ENCODE results near the gene NDUFS3. TPM values are rescaled to one million over a fixed set of nuclear protein-coding genes. Genes with fewer than 3 reads are reported as not detected.

The NDUFS3 gene
- total RNA-seq, 8 experiments from 2014 or later, result 92.5 to 149 (median 114) TPM

- 0 to 40% (median 4%) methylated on average over 2 to 28 of the region's 86 CpGs; no CpG with 5 or more reads in 5 of the 10 experiments for WGBS, 10 experiments
- ATAC-seq (replicated peaks in 6 of 8), result peak; percentile 96 to 99 (median 98)
- peak within 1 kb of the TSS; percentile 2 to 86 for H3K27ac ChIP-seq
- H3K4me3 ChIP-seq, result peak within 1 kb of the TSS; percentile 39 to 94 (median 62)
- peaks cover 5 to 14% of the 10 kb centered on the region in 2 donors for H3K4me1 ChIP-seq (replicated peaks in 1 of 2)
- in situ Hi-C loops (cut with MboI; ENCODE audit: low pct_unique_long_range_greater_than_20kb in 2 of 9, low sequenced_read_pairs in 9 of 9, unreplicated experiment in 9 of 9), result loop anchor here in 1 of 9 experiments (25.0 kb wide), 1 partner anchor 153 kb away; the partner anchor contains the start of gene SLC39A13
Observed at GRCh38 chr11:47565340-47566148, 13.3 kb upstream of the NDUFS3 start, which contains the start of gene PTPMT1. Gene PTPMT1, plus strand, starts transcription at chr11:47565599. Its CDS starts 24 bp downstream, at chr11:47565623.

GRCh38 chr11:47566149-47566698, 12.7 kb upstream of the NDUFS3 start:
- ATAC-seq (replicated peaks in 6 of 8), result peak in 3 of 8 experiments; percentile 5 to 10 (median 7)
- H3K27ac ChIP-seq, result no peak overlapping the region
- in situ Hi-C loops (cut with MboI; ENCODE audit: low pct_unique_long_range_greater_than_20kb in 2 of 9, low sequenced_read_pairs in 9 of 9, unreplicated experiment in 9 of 9), result loop anchor here in 1 of 9 experiments (25.0 kb wide), 1 partner anchor 154 kb away; the partner anchor contains the start of gene SLC39A13
- WGBS, 10 experiments, result 20 to 95% (median 79%) methylated on average over 1 to 10 of the region's 17 CpGs; no CpG with 5 or more reads in 1 of the 10 experiments
- peaks cover 5 to 14% of the 10 kb centered on the region in 2 donors for H3K4me1 ChIP-seq (replicated peaks in 1 of 2)
- H3K4me3 ChIP-seq, result peak overlapping the region; percentile 39 to 94 (median 62)

- in situ Hi-C loops (cut with MboI; ENCODE audit: low pct_unique_long_range_greater_than_20kb in 2 of 9, low sequenced_read_pairs in 9 of 9, unreplicated experiment in 9 of 9), result loop anchor here in 1 of 9 experiments (25.0 kb wide), 1 partner anchor 157 kb away; the partner anchor contains the start of gene SLC39A13
- 96 to 100% (median 100%) methylated on average over 2 to 5 of the region's 7 CpGs; no CpG with 5 or more reads in 5 of the 10 experiments for WGBS, 10 experiments
- Histone ChIP-seq H3K27ac (no peak overlapping the region), H3K4me3 (no peak overlapping the region), H3K4me1 (replicated peaks in 1 of 2) (peaks cover 5 to 14% of the 10 kb centered on the region in 2 donors)
- ATAC-seq (replicated peaks in 6 of 8), result no peak
Observed at GRCh38 chr11:47569646-47570045, 9.2 kb upstream of the NDUFS3 start.

- Histone ChIP-seq H3K4me1 (replicated peaks in 1 of 2) (peaks cover 0 to 8% of the 10 kb centered on the region in 2 donors), H3K27ac (no peak overlapping the region), H3K4me3 (no peak overlapping the region)
- no peak for ATAC-seq (replicated peaks in 6 of 8)
- WGBS, 10 experiments, result 57 to 100% (median 82%) methylated on average over 1 to 3 of the region's 3 CpGs; no CpG with 5 or more reads in 3 of the 10 experiments
- in situ Hi-C loops (cut with MboI; ENCODE audit: low pct_unique_long_range_greater_than_20kb in 2 of 9, low sequenced_read_pairs in 9 of 9, unreplicated experiment in 9 of 9), result loop anchor here in 1 of 9 experiments (25.0 kb wide), 1 partner anchor 159 kb away; the partner anchor contains the start of gene SLC39A13
Observed at GRCh38 chr11:47570651-47571356, 8.1 kb upstream of the NDUFS3 start.

GRCh38 chr11:47571357-47571729, 7.5 kb upstream of the NDUFS3 start:
- in situ Hi-C loops (cut with MboI; ENCODE audit: low pct_unique_long_range_greater_than_20kb in 2 of 9, low sequenced_read_pairs in 9 of 9, unreplicated experiment in 9 of 9), result loop anchor here in 1 of 9 experiments (25.0 kb wide), 1 partner anchor 159 kb away; the partner anchor contains the start of gene SLC39A13
- ATAC-seq (replicated peaks in 6 of 8), result no peak
- peaks cover 0 to 3% of the 10 kb centered on the region in 2 donors for H3K4me1 ChIP-seq (replicated peaks in 1 of 2)
- WGBS, 10 experiments, result 60 to 100% (median 87%) methylated on average over 1 to 4 of the region's 4 CpGs; no CpG with 5 or more reads in 2 of the 10 experiments
- no peak overlapping the region for H3K4me3 ChIP-seq
- H3K27ac ChIP-seq, result no peak overlapping the region

- WGBS, 10 experiments, result 17 to 100% (median 40%) methylated on average over 1 of the region's 1 CpG; no CpG with 5 or more reads in 7 of the 10 experiments
- Histone ChIP-seq H3K4me1 (replicated peaks in 1 of 2) (peaks cover 0 to 2% of the 10 kb centered on the region in 2 donors), H3K27ac (no peak overlapping the region), H3K4me3 (no peak overlapping the region)
- in situ Hi-C loops (cut with MboI; ENCODE audit: low pct_unique_long_range_greater_than_20kb in 2 of 9, low sequenced_read_pairs in 9 of 9, unreplicated experiment in 9 of 9), result loop anchor here in 1 of 9 experiments (25.0 kb wide), 1 partner anchor 160 kb away; the partner anchor contains the start of gene SLC39A13
- no peak for ATAC-seq (replicated peaks in 6 of 8)
Observed at GRCh38 chr11:47571895-47572294, 7.0 kb upstream of the NDUFS3 start.

- in situ Hi-C loops (cut with MboI; ENCODE audit: low pct_unique_long_range_greater_than_20kb in 2 of 9, low sequenced_read_pairs in 9 of 9, unreplicated experiment in 9 of 9), result loop anchor here in 1 of 9 experiments (25.0 kb wide), 1 partner anchor 160 kb away; the partner anchor contains the start of gene SLC39A13
- WGBS, 10 experiments, result 40 to 100% (median 90%) methylated on average over 1 to 7 of the region's 8 CpGs; no CpG with 5 or more reads in 3 of the 10 experiments
- Histone ChIP-seq H3K4me1 (replicated peaks in 1 of 2) (peaks cover 9 to 10% of the 10 kb centered on the region in 2 donors), H3K27ac (no peak overlapping the region), H3K4me3 (no peak overlapping the region)
- ATAC-seq (replicated peaks in 6 of 8), result peak in 1 of 8 experiments; percentile 20
Observed at GRCh38 chr11:47572715-47573255, 6.1 kb upstream of the NDUFS3 start.

- 80 to 100% (median 90%) methylated on average over 2 to 9 of the region's 11 CpGs; no CpG with 5 or more reads in 4 of the 10 experiments for WGBS, 10 experiments
- H3K4me3 ChIP-seq, result no peak overlapping the region
- no peak overlapping the region for H3K27ac ChIP-seq
Observed at GRCh38 chr11:47573321-47573720, 5.6 kb upstream of the NDUFS3 start.

GRCh38 chr11:47577460-47578041, 1.3 kb upstream of the NDUFS3 start:
- no peak for ATAC-seq (replicated peaks in 6 of 8)
- H3K4me1 ChIP-seq (replicated peaks in 1 of 2), result peaks cover 15 to 21% of the 10 kb centered on the region in 2 donors
- in situ Hi-C loops (cut with MboI; ENCODE audit: low pct_unique_long_range_greater_than_20kb in 2 of 9, low sequenced_read_pairs in 9 of 9, unreplicated experiment in 9 of 9), result no loop called here
- peak overlapping the region; percentile 97 to 98 for H3K27ac ChIP-seq
- H3K4me3 ChIP-seq, result peak overlapping the region; percentile 71 to 94 (median 89)
- WGBS, 10 experiments, result 25 to 86% (median 70%) methylated on average over 2 to 10 of the region's 13 CpGs; no CpG with 5 or more reads in 3 of the 10 experiments

More at GRCh38 chr11:47573321-47573720, 5.6 kb upstream of the NDUFS3 start:
- no peak for ATAC-seq (replicated peaks in 6 of 8)
- in situ Hi-C loops (cut with MboI; ENCODE audit: low pct_unique_long_range_greater_than_20kb in 2 of 9, low sequenced_read_pairs in 9 of 9, unreplicated experiment in 9 of 9), result loop anchor here in 1 of 9 experiments (25.0 kb wide), 1 partner anchor 161 kb away; the partner anchor contains the start of gene SLC39A13
- H3K4me1 ChIP-seq (replicated peaks in 1 of 2), result peaks cover 12 to 15% of the 10 kb centered on the region in 2 donors

GRCh38 chr11:47583844-47584243, 5.0 kb downstream of the NDUFS3 start:
- Histone ChIP-seq H3K4me1 (replicated peaks in 1 of 2) (peaks cover 2 to 6% of the 10 kb centered on the region in 2 donors), H3K4me3 (no peak overlapping the region), H3K27ac (no peak overlapping the region)
- ATAC-seq (replicated peaks in 6 of 8), result no peak
- 90 to 100% (median 98%) methylated on average over 1 to 4 of the region's 5 CpGs; no CpG with 5 or more reads in 2 of the 10 experiments for WGBS, 10 experiments
- in situ Hi-C loops (cut with MboI; ENCODE audit: low pct_unique_long_range_greater_than_20kb in 2 of 9, low sequenced_read_pairs in 9 of 9, unreplicated experiment in 9 of 9), result no loop called here

- ATAC-seq (replicated peaks in 6 of 8), result peak; percentile 12 to 61 (median 30)
- in situ Hi-C loops (cut with MboI; ENCODE audit: low pct_unique_long_range_greater_than_20kb in 2 of 9, low sequenced_read_pairs in 9 of 9, unreplicated experiment in 9 of 9), result no loop called here
- H3K27ac ChIP-seq, result no peak within 1 kb of the TSS
- H3K4me3 ChIP-seq, result no peak within 1 kb of the TSS
- no peaks in the 10 kb centered on the region for H3K4me1 ChIP-seq (replicated peaks in 1 of 2)
- 17 to 100% (median 61%) methylated on average over 1 to 7 of the region's 12 CpGs; no CpG with 5 or more reads in 2 of the 10 experiments for WGBS, 10 experiments
Observed at GRCh38 chr11:47586098-47586855, 7.4 kb downstream of the NDUFS3 start, which contains the start of gene FAM180B. Gene FAM180B, plus strand, starts transcription at chr11:47586678. Its CDS starts 91 bp downstream, at chr11:47586769.
